HG03558 (cell line): Measurements from ENCODE around the gene MGMT.

Experiments used
- ATAC-seq: cut with Tn5 transposase; IDR thresholded peaks from one replicate; pipeline ENCODE4 v1.9.1; 2021; ENCODE audit warnings: moderate number of reproducible peaks; ENCODE audit not compliant: unreplicated experiment; ENCODE audit errors: extremely low read depth

The MGMT gene

GRCh38 chr10:129699722-129700340 is 232.8 kb downstream of the MGMT start:
- no peak for ATAC-seq

GRCh38 chr10:129702605-129703004 is 235.6 kb downstream of the MGMT start:
- ATAC-seq, result no peak

- ATAC-seq, result no peak
These were observed 236.5 kb downstream of the MGMT start for GRCh38 chr10:129703287-129704137.

GRCh38 chr10:129704225-129704624 is 237.2 kb downstream of the MGMT start:
- ATAC-seq, result no peak

- no peak for ATAC-seq
These were observed 237.9 kb downstream of the MGMT start for GRCh38 chr10:129704786-129705525.

- ATAC-seq, result no peak
These were observed 238.6 kb downstream of the MGMT start for GRCh38 chr10:129705676-129706075.

GRCh38 chr10:129706081-129706480 is 239.0 kb downstream of the MGMT start:
- no peak for ATAC-seq

- ATAC-seq, result no peak
These were observed 239.5 kb downstream of the MGMT start for GRCh38 chr10:129706523-129706922.

GRCh38 chr10:129707406-129708388 is 240.7 kb downstream of the MGMT start:
- ATAC-seq, result no peak

- no peak for ATAC-seq
These were observed 242.1 kb downstream of the MGMT start for GRCh38 chr10:129709101-129709500.

GRCh38 chr10:129709627-129710509 is 242.8 kb downstream of the MGMT start:
- ATAC-seq, result no peak

- no peak for ATAC-seq
These were observed 243.4 kb downstream of the MGMT start for GRCh38 chr10:129710510-129710847.

GRCh38 chr10:129711291-129711690 is 244.2 kb downstream of the MGMT start:
- no peak for ATAC-seq

- no peak for ATAC-seq
These were observed 245.0 kb downstream of the MGMT start for GRCh38 chr10:129712000-129712399.

GRCh38 chr10:129713659-129714265 is 246.7 kb downstream of the MGMT start:
- ATAC-seq, result no peak

- ATAC-seq, result no peak
These were observed 248.8 kb downstream of the MGMT start for GRCh38 chr10:129715805-129716204.

- no peak for ATAC-seq
These were observed 249.2 kb downstream of the MGMT start for GRCh38 chr10:129716211-129716681.

- no peak for ATAC-seq
These were observed 249.8 kb downstream of the MGMT start for GRCh38 chr10:129716881-129717280.
